DND-41 (cell line): ENCODE data around the gene TAF5L.
"Not testable (repeated sequence)": the region's sequence is repeated elsewhere in the genome, so short reads cannot be mapped to it uniquely, and the experiment has no call there.

Experiments
- ATAC-seq: fragments of 200-7000 bp; cut with Tn5 transposase; 3 replicates; pipeline ENCODE4 v1.9.1; 2021; ENCODE audit warnings: low read depth; ENCODE audit not compliant: insufficient read depth
- DNase-seq: peaks from one replicate; pipeline ENCODE4 v3.0.0-alpha.2; 2020
- H2AFZ ChIP-seq: 2 replicates; pipeline ENCODE4 v1.6.0; 2012; ENCODE audit warnings: low read depth, low read length
- H3K27ac ChIP-seq: 2 replicates; pipeline ENCODE4 v1.5.1; 2012; ENCODE audit warnings: low read length, inconsistent platforms
- H3K27me3 ChIP-seq: fragments of 200-600 bp; sonication (generic); 2 replicates; pipeline ENCODE4 v1.6.0; 2012; ENCODE audit warnings: low read length, mild to moderate bottlenecking, inconsistent platforms; ENCODE audit not compliant: insufficient read depth, poor library complexity
- H3K36me3 ChIP-seq: 2 replicates; pipeline ENCODE4 v1.5.1; 2012; ENCODE audit warnings: low read length, inconsistent platforms; ENCODE audit not compliant: insufficient read depth
- H3K4me1 ChIP-seq: 2 replicates; pipeline ENCODE4 v1.5.1; 2012; ENCODE audit warnings: mild to moderate bottlenecking, low read length; ENCODE audit not compliant: insufficient read depth
- H3K4me2 ChIP-seq: 2 replicates; pipeline ENCODE4 v1.6.0; 2012; ENCODE audit warnings: mild to moderate bottlenecking, moderate library complexity, low read length, inconsistent platforms; ENCODE audit not compliant: insufficient read depth
- H3K4me3 ChIP-seq, 2 experiments: fragments of 200-600 bp in 1 of 2; shearing (Covaris generic) in 1 of 2; 2 replicates each; pipeline ENCODE4 v1.5.1; 2012 to 2016; ENCODE audit warnings: inconsistent platforms in 2 of 2, low read length in 2 of 2, mild to moderate bottlenecking in 2 of 2, low read depth in 1 of 2, moderate library complexity in 1 of 2
- H3K79me2 ChIP-seq: 2 replicates; pipeline ENCODE4 v1.6.0; 2012; ENCODE audit warnings: low read length, inconsistent platforms; ENCODE audit not compliant: insufficient read depth
- H3K9ac ChIP-seq: 2 replicates; pipeline ENCODE4 v1.6.0; 2012; ENCODE audit warnings: low read depth, mild to moderate bottlenecking, inconsistent platforms, low read length, moderate library complexity
- H3K9me3 ChIP-seq: 2 replicates; pipeline ENCODE4 v1.5.1; 2012; ENCODE audit warnings: low read length, moderate library complexity, mild to moderate bottlenecking, inconsistent platforms; ENCODE audit not compliant: insufficient read depth, severe bottlenecking
- H4K20me1 ChIP-seq: 2 replicates; pipeline ENCODE4 v1.6.0; 2012; ENCODE audit warnings: low read length; ENCODE audit not compliant: insufficient read depth
- CTCF ChIP-seq: IDR thresholded peaks from 2 replicates; pipeline ENCODE4 v1.5.1; 2012; ENCODE audit warnings: borderline replicate concordance, low read length, moderate library complexity, mild to moderate bottlenecking; ENCODE audit not compliant: poor library complexity, severe bottlenecking; ENCODE audit errors: extremely low read depth
- EZH2 ChIP-seq: IDR thresholded peaks from 3 replicates; pipeline ENCODE4 v1.6.1; 2012; ENCODE audit warnings: borderline replicate concordance, low read depth, mild to moderate bottlenecking, moderate library complexity, low read length, inconsistent platforms; ENCODE audit not compliant: severe bottlenecking

The TAF5L gene

GRCh38 chr1:229623838-229624237 lies 2.1 kb downstream of the TAF5L start:
- Histone ChIP-seq H3K79me2 (peaks cover 94% of the 10 kb centered on the region), H3K36me3 (peaks cover 15% of the 10 kb centered on the region), H3K9me3 (no peaks in the 10 kb centered on the region), H3K4me2 (peak overlapping the region; percentile 87), H3K4me1 (peaks cover 49% of the 10 kb centered on the region), H3K9ac (peak overlapping the region; percentile 87), H3K27me3 (no peaks in the 10 kb centered on the region), H4K20me1 (peaks cover 46% of the 10 kb centered on the region; the same call in 1 of the 2 replicates), H2AFZ (no peak overlapping the region), H3K4me3 (peak overlapping the region in 1 of 2 experiments; percentile 77; a peak in 2 of 4 replicates), H3K27ac (peak overlapping the region; percentile 64; the same call in 1 of the 2 replicates)
- no peak for TF ChIP-seq CTCF
- TF ChIP-seq EZH2 = no peak
- ATAC-seq (no peak), DNase-seq (no peak)

GRCh38 chr1:229623225-229623624 lies 2.7 kb downstream of the TAF5L start:
- Histone ChIP-seq H3K4me1 (peaks cover 43% of the 10 kb centered on the region), H3K4me3 (peak overlapping the region in 1 of 2 experiments; percentile 18; a peak in 1 of 4 replicates), H3K79me2 (peaks cover 94% of the 10 kb centered on the region), H3K9me3 (no peaks in the 10 kb centered on the region), H3K27ac (peak overlapping the region; percentile 64; the same call in 1 of the 2 replicates), H3K4me2 (peak overlapping the region; percentile 87; the same call in 1 of the 2 replicates), H3K36me3 (peaks cover 9% of the 10 kb centered on the region), H3K9ac (no peak overlapping the region), H2AFZ (no peak overlapping the region), H4K20me1 (peaks cover 44% of the 10 kb centered on the region; the same call in 1 of the 2 replicates), H3K27me3 (no peaks in the 10 kb centered on the region)
- no peak for DNase-seq
- TF ChIP-seq CTCF (no peak), EZH2 (no peak)
- ATAC-seq = no peak

GRCh38 chr1:229622641-229623120 lies 3.2 kb downstream of the TAF5L start:
- not testable (repeated sequence) for DNase-seq, H3K36me3 ChIP-seq, H3K27ac ChIP-seq, H3K27me3 ChIP-seq, H3K9me3 ChIP-seq, H3K4me3 ChIP-seq, H3K9ac ChIP-seq, ATAC-seq, H2AFZ ChIP-seq
- peaks cover 39% of the 10 kb centered on the region for H3K4me1 ChIP-seq
- peaks cover 95% of the 10 kb centered on the region for H3K79me2 ChIP-seq
- H3K4me2 ChIP-seq = peak overlapping the region; percentile 87; the same call in 1 of the 2 replicates
- H4K20me1 ChIP-seq = peaks cover 46% of the 10 kb centered on the region; the same call in 1 of the 2 replicates

GRCh38 chr1:229621663-229622062 lies 4.3 kb downstream of the TAF5L start:
- H3K79me2 ChIP-seq = peaks cover 95% of the 10 kb centered on the region
- H3K9ac ChIP-seq = no peak overlapping the region
- TF ChIP-seq EZH2 (no peak), CTCF (no peak)
- H4K20me1 ChIP-seq = peaks cover 48% of the 10 kb centered on the region; the same call in 1 of the 2 replicates
- H3K4me3 ChIP-seq = no peak overlapping the region
- H2AFZ ChIP-seq = no peak overlapping the region
- no peak for ATAC-seq
- H3K4me2 ChIP-seq = no peak overlapping the region
- no peaks in the 10 kb centered on the region for H3K9me3 ChIP-seq
- H3K27ac ChIP-seq = no peak overlapping the region
- no peaks in the 10 kb centered on the region for H3K27me3 ChIP-seq
- peaks cover 12% of the 10 kb centered on the region for H3K36me3 ChIP-seq
- no peak for DNase-seq
- H3K4me1 ChIP-seq = peaks cover 31% of the 10 kb centered on the region
